PC-9 (cell line): ENCODE measurements around the gene SLC7A14. TPM values are rescaled to one million over a fixed set of nuclear protein-coding genes. Genes with fewer than 3 reads are reported as not detected.

Experiments used
- BruUV-seq: library from RNA; stranded (reverse); fragments of 400-500 nt; replicated peaks from 2 replicates; lab custom pipeline; 2021; lab: Mats Ljungman, UMichigan
- CTCF ChIA-PET: fragments of 300-600 bp; sonication (Branson Sonifier 250); formaldehyde crosslinking; loops from one replicate; lab custom pipeline; 2022; ENCODE audit warnings: antibody characterized with exemption; lab: Charles Lee
- POLR2A ChIA-PET: fragments of 300-600 bp; sonication (Branson Sonifier 250); formaldehyde crosslinking; loops from one replicate; lab custom pipeline; 2022; ENCODE audit warnings: antibody characterized with exemption; ENCODE audit not compliant: unreplicated experiment; lab: Charles Lee
- DNase-seq, 2 experiments: peaks; one replicate each; pipeline versions ENCODE4 v3.0.0 to v3.0.0-alpha.2; 2015 to 2022; ENCODE audit warnings: mixed read lengths in 1 of 2
- H2AFZ ChIP-seq: fragments of 200-600 bp; sonication (generic); 2 replicates; pipeline ENCODE4 v1.8.1; 2017; ENCODE audit warnings: antibody characterized with exemption
- H3F3A ChIP-seq: fragments of 200-600 bp; sonication (generic); 2 replicates; pipeline ENCODE4 v1.8.1; 2017; ENCODE audit warnings: antibody characterized with exemption, mild to moderate bottlenecking, low read depth; ENCODE audit not compliant: insufficient read depth
- H3K27ac ChIP-seq: fragments of 200-600 bp; sonication (generic); 2 replicates; pipeline ENCODE4 v1.6.1; 2016; ENCODE audit warnings: mixed run types
- H3K27me3 ChIP-seq: fragments of 200-600 bp; sonication (generic); 2 replicates; pipeline ENCODE4 v1.6.1; 2016; ENCODE audit warnings: low read depth, mixed run types; ENCODE audit not compliant: insufficient read depth
- H3K36me3 ChIP-seq: fragments of 200-600 bp; sonication (generic); 2 replicates; pipeline ENCODE4 v1.6.1; 2016; ENCODE audit warnings: low read depth, mixed run types
- H3K4me1 ChIP-seq: fragments of 200-600 bp; sonication (generic); replicated peaks from 2 replicates; pipeline ENCODE4 v1.6.1; 2016; ENCODE audit warnings: mixed run types; ENCODE audit not compliant: insufficient read depth
- H3K4me2 ChIP-seq: fragments of 200-600 bp; sonication (generic); 2 replicates; pipeline ENCODE4 v1.6.1; 2017; ENCODE audit warnings: mixed run types
- H3K4me3 ChIP-seq: fragments of 200-600 bp; sonication (generic); 2 replicates; pipeline ENCODE4 v1.6.1; 2016; ENCODE audit warnings: mixed run types
- H3K79me2 ChIP-seq: fragments of 200-600 bp; sonication (generic); 2 replicates; pipeline ENCODE4 v1.6.1; 2017; ENCODE audit warnings: low read depth, mixed run types
- H3K9me2 ChIP-seq: fragments of 200-600 bp; sonication (generic); 2 replicates; pipeline ENCODE4 v1.8.1; 2017; ENCODE audit warnings: mild to moderate bottlenecking; ENCODE audit not compliant: insufficient read depth
- H3K9me3 ChIP-seq: fragments of 200-600 bp; sonication (generic); 2 replicates; pipeline ENCODE4 v1.8.1; 2016; ENCODE audit warnings: low read depth; ENCODE audit not compliant: insufficient read depth
- H4K20me1 ChIP-seq: fragments of 200-600 bp; sonication (generic); 2 replicates; pipeline ENCODE4 v1.8.1; 2017; ENCODE audit not compliant: insufficient read depth
- CTCF ChIP-seq: fragments of 200-600 bp; sonication (generic); conservative IDR thresholded peaks from 2 replicates; pipeline ENCODE4 v1.6.1; 2017; ENCODE audit warnings: mixed run types, antibody characterized with exemption, mild to moderate bottlenecking, moderate library complexity
- EZH2 ChIP-seq: fragments of 200-600 bp; sonication (generic); IDR thresholded peaks from 2 replicates; pipeline ENCODE4 v1.8.0; 2017; ENCODE audit warnings: antibody characterized with exemption, low read depth
- intact Hi-C: fragments of 100-400 bp; cut with micrococcal nuclease; formaldehyde crosslinking; loops from one replicate; pipeline ENCODE4 v1.10.0; 2022; ENCODE audit not compliant: unreplicated experiment
- total RNA-seq: library from RNA; stranded (reverse); gene quantifications from 2 replicates; pipeline ENCODE4 v1.2.3, GENCODE V29; 2021

The SLC7A14 gene
- total RNA-seq, 1 experiment from 2014 or later = not detected

- H4K20me1 ChIP-seq = no peaks in the 10 kb centered on the region
- no peak overlapping the region for H3K4me2 ChIP-seq
- H3K4me1 ChIP-seq = peaks cover 13% of the 10 kb centered on the region
- no peaks in the 10 kb centered on the region for H3K9me2 ChIP-seq
- ChIA-PET CTCF (no interaction called here), POLR2A (interaction anchor here (0.6 kb wide), 1 partner anchor 861 kb away, joined by 6 read pairs; no protein-coding TSS in a partner anchor)
- no peak overlapping the region for H3K27ac ChIP-seq
- H3K27me3 ChIP-seq = no peaks in the 10 kb centered on the region
- no TSS peak for BruUV-seq
- H3K36me3 ChIP-seq = no peaks in the 10 kb centered on the region
- DNase-seq = no peak
- H3K9me3 ChIP-seq = no peaks in the 10 kb centered on the region
- TF ChIP-seq EZH2 = no peak
- TF ChIP-seq CTCF = no peak
- H3K4me3 ChIP-seq = no peak overlapping the region
- H2AFZ ChIP-seq = no peak overlapping the region
- intact Hi-C loops = no loop called here
- no peaks in the 10 kb centered on the region for H3K79me2 ChIP-seq
- no peaks in the 10 kb centered on the region for H3F3A ChIP-seq
Observed at GRCh38 chr3:170511371-170511770, 74.5 kb downstream of the SLC7A14 start.

GRCh38 chr3:170508839-170509238 lies 77.0 kb downstream of the SLC7A14 start:
- Histone ChIP-seq H3K9me3 (no peaks in the 10 kb centered on the region), H4K20me1 (no peaks in the 10 kb centered on the region), H3K27me3 (no peaks in the 10 kb centered on the region), H3K4me3 (no peak overlapping the region), H3K4me1 (peaks cover 17% of the 10 kb centered on the region), H3F3A (no peaks in the 10 kb centered on the region), H3K9me2 (no peaks in the 10 kb centered on the region), H3K36me3 (no peaks in the 10 kb centered on the region), H3K27ac (no peak overlapping the region), H3K4me2 (no peak overlapping the region), H2AFZ (no peak overlapping the region), H3K79me2 (no peaks in the 10 kb centered on the region)
- POLR2A ChIA-PET = no interaction called here
- BruUV-seq = no TSS peak
- intact Hi-C loops = no loop called here
- TF ChIP-seq EZH2 = no peak
- TF ChIP-seq CTCF = no peak
- DNase-seq = no peak
- CTCF ChIA-PET = no interaction called here

GRCh38 chr3:170508291-170508690 lies 77.6 kb downstream of the SLC7A14 start:
- DNase-seq = no peak
- H3K36me3 ChIP-seq = no peaks in the 10 kb centered on the region
- H3K4me3 ChIP-seq = no peak overlapping the region
- no peaks in the 10 kb centered on the region for H3K79me2 ChIP-seq
- H2AFZ ChIP-seq = no peak overlapping the region
- BruUV-seq = no TSS peak
- CTCF ChIA-PET = no interaction called here
- H3F3A ChIP-seq = no peaks in the 10 kb centered on the region
- H3K4me1 ChIP-seq = peaks cover 17% of the 10 kb centered on the region
- no peak overlapping the region for H3K4me2 ChIP-seq
- H4K20me1 ChIP-seq = no peaks in the 10 kb centered on the region
- no peak overlapping the region for H3K27ac ChIP-seq
- no peak for TF ChIP-seq EZH2
- no peak for TF ChIP-seq CTCF
- POLR2A ChIA-PET = no interaction called here
- intact Hi-C loops = no loop called here
- H3K9me2 ChIP-seq = no peaks in the 10 kb centered on the region
- H3K9me3 ChIP-seq = no peaks in the 10 kb centered on the region
- H3K27me3 ChIP-seq = no peaks in the 10 kb centered on the region
